ENCODE data around the gene GATD1.

DNA sequence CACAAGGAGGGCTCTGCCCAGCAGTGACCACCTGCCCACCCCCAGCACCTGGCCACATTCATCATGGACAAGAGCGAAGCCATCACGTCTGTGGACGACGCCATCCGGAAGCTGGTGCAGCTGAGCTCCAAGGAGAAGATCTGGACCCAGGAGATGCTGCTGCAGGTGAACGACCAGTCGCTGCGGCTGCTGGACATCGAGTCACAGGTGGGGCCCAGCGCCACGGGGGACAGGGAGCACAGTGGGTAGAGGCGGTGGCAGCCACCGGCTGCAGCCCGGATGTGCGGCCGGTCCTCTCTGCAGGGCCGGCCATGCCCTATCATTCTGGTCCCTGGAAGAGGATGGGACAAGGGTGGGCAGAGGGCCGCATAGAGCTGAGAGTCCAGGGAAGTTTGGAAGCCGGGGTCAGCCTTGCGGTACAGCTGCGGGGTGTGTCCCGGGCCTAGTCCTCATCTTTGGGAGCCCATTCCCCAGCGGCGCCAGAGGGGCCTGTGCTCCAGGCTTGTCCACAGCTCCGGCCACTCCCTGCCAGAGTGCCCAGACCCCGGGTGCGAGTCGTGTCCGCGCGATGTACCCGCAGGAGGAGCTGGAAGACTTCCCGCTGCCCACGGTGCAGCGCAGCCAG, 57.2 kb downstream of the GATD1 start:
- no peak for TF ChIP-seq SRF (IDR thresholded peaks at IDR 0.05; ENCODE audit: low read depth)
- TF ChIP-seq SP1 (IDR thresholded peaks at IDR 0.05; ENCODE audit: low read depth): no peak
- no peak for TF ChIP-seq POLR2AphosphoS5 (IDR thresholded peaks at IDR 0.05; ENCODE audit: low read depth, low read length)
- TF ChIP-seq EZH2phosphoT487 (IDR thresholded peaks at IDR 0.05; ENCODE audit: borderline replicate concordance): no peak
- TF ChIP-seq, protein P1, sequence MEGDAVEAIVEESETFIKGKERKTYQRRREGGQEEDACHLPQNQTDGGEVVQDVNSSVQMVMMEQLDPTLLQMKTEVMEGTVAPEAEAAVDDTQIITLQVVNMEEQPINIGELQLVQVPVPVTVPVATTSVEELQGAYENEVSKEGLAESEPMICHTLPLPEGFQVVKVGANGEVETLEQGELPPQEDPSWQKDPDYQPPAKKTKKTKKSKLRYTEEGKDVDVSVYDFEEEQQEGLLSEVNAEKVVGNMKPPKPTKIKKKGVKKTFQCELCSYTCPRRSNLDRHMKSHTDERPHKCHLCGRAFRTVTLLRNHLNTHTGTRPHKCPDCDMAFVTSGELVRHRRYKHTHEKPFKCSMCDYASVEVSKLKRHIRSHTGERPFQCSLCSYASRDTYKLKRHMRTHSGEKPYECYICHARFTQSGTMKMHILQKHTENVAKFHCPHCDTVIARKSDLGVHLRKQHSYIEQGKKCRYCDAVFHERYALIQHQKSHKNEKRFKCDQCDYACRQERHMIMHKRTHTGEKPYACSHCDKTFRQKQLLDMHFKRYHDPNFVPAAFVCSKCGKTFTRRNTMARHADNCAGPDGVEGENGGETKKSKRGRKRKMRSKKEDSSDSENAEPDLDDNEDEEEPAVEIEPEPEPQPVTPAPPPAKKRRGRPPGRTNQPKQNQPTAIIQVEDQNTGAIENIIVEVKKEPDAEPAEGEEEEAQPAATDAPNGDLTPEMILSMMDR (IDR thresholded peaks at IDR 0.05 in 2 of 3, conservative IDR thresholded peaks at IDR 0.05 in 1 of 3; ENCODE audit: borderline replicate concordance in 1 of 3, insufficient read depth in 1 of 3, low read depth in 2 of 3, low read length in 2 of 3): no peak
- no peak for TF ChIP-seq POLR2A (IDR thresholded peaks at IDR 0.05; ENCODE audit: borderline replicate concordance, extremely low read depth, insufficient read depth, insufficient read length)
- TF ChIP-seq, protein P2, sequence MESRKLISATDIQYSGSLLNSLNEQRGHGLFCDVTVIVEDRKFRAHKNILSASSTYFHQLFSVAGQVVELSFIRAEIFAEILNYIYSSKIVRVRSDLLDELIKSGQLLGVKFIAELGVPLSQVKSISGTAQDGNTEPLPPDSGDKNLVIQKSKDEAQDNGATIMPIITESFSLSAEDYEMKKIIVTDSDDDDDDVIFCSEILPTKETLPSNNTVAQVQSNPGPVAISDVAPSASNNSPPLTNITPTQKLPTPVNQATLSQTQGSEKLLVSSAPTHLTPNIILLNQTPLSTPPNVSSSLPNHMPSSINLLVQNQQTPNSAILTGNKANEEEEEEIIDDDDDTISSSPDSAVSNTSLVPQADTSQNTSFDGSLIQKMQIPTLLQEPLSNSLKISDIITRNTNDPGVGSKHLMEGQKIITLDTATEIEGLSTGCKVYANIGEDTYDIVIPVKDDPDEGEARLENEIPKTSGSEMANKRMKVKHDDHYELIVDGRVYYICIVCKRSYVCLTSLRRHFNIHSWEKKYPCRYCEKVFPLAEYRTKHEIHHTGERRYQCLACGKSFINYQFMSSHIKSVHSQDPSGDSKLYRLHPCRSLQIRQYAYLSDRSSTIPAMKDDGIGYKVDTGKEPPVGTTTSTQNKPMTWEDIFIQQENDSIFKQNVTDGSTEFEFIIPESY (IDR thresholded peaks at IDR 0.05; ENCODE audit: extremely low read depth, insufficient replicate concordance, low read length): no peak
- no peak for TF ChIP-seq EZH2 (IDR thresholded peaks at IDR 0.05)
- no peak for TF ChIP-seq ZFX (IDR thresholded peaks at IDR 0.05)
- TF ChIP-seq SIN3A (IDR thresholded peaks at IDR 0.05; ENCODE audit: low read depth): no peak
- no peak for TF ChIP-seq ZNF274 (IDR thresholded peaks at IDR 0.05; ENCODE audit: low read depth, low read length)
